Uterus (tissue), 2 donors: Measurements from ENCODE around the gene SCCPDH.

ENCODE experiments used
- POLR2A ChIP-seq, 2 donors: fragments of 450-650 bp; IDR thresholded peaks; one replicate each; pipeline ENCODE4 v1.6.1; 2016; ENCODE audit warnings: antibody characterized with exemption in 2 of 2, mild to moderate bottlenecking in 1 of 2, moderate library complexity in 1 of 2
- TF ChIP-seq, protein P1 (sequence below), 4 experiments: fragments of 200-600 bp in 2 of 4; fragments of 450-650 bp in 2 of 4; sonication (generic) in 2 of 4; IDR thresholded peaks; one replicate each; pipeline ENCODE4 v1.5.1; 2016 to 2019; ENCODE audit warnings: antibody characterized with exemption in 4 of 4, mild to moderate bottlenecking in 2 of 4, moderate library complexity in 1 of 4

DNA sequence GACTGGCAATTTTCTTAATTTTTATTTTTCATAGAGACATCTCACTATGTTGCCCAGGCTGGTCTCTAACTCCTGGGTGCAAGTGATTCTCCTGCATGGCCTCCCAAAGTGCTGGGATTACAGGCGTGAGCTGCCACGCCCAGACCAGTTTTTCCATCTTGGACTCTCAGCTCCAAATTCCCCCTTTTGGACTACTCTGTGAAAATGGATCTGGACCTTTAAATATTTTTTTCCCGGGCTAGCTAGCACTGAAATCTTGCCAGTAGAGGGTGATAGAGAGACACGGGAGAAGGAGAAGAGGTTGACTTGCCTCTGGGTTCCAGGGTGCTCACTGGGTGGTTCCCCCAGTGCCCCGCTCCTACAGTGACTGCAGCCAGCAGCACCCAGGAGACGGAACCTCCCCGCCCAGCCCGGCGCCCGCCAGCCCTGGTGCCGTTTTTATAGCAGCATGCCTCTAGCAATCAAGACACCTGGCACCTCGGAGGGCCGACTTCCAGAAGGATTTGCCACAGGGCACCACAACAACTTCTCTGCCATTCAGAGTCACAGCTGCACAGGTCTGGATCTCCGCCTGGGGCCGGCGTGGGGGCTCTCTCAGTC is 34.7 kb upstream of the SCCPDH start:
- TF ChIP-seq, protein P1, sequence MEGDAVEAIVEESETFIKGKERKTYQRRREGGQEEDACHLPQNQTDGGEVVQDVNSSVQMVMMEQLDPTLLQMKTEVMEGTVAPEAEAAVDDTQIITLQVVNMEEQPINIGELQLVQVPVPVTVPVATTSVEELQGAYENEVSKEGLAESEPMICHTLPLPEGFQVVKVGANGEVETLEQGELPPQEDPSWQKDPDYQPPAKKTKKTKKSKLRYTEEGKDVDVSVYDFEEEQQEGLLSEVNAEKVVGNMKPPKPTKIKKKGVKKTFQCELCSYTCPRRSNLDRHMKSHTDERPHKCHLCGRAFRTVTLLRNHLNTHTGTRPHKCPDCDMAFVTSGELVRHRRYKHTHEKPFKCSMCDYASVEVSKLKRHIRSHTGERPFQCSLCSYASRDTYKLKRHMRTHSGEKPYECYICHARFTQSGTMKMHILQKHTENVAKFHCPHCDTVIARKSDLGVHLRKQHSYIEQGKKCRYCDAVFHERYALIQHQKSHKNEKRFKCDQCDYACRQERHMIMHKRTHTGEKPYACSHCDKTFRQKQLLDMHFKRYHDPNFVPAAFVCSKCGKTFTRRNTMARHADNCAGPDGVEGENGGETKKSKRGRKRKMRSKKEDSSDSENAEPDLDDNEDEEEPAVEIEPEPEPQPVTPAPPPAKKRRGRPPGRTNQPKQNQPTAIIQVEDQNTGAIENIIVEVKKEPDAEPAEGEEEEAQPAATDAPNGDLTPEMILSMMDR (IDR thresholded peaks at IDR 0.05): peak; percentile 52 to 71 (median 62)
- TF ChIP-seq POLR2A (IDR thresholded peaks at IDR 0.05): no peak
